Hair follicle dermal papilla cell (primary cell): ENCODE results near the gene PHLDB1. TPM values are rescaled to one million over a fixed set of nuclear protein-coding genes. Genes with fewer than 3 reads are reported as not detected.

Experiments
- small RNA-seq: library from RNA; depleted of rRNA; stranded (forward); fragments of <200 nt; gene quantifications from one replicate; pipeline ENCODE3, GENCODE V24; 2012
- total RNA-seq: library from RNA; depleted of rRNA; stranded (reverse); fragments of >200 nt; gene quantifications from 2 replicates; pipeline ENCODE4 v1.2.3, GENCODE V29; 2012

Gene PHLDB1
- total RNA-seq = 135 and 140 TPM in 2 replicates

GRCh38 chr11:118607401-118608359 lies at the start of gene PHLDB1:
PHLDB1 (plus strand) TSS chr11:118607615; CDS start chr11:118613837, 6,222 bp downstream.

GRCh38 chr11:118572061-118572980 lies 35.1 kb upstream of the PHLDB1 start, which contains the start of gene ARCN1:
ARCN1 (plus strand) TSS chr11:118572409; CDS start chr11:118572548, 139 bp downstream.

GRCh38 chr11:118679483-118679882 lies 72.1 kb downstream of the PHLDB1 start, which contains the start of gene TREH:
TREH (minus strand) TSS chr11:118679650; CDS start chr11:118679627, 23 bp downstream.

Small RNA genes within 50 kb of the gene (small RNA-seq; reads per million reads assigned to genes)
- gene RNU6-1157P (not detected), gene RNU6-376P (not detected)

Other genes with a start within 250 kb of the PHLDB1 start
- 62.4 and 66.4 TPM in 2 replicates for gene UBE4A, start 248.0 kb upstream of the PHLDB1 start, total RNA-seq
- 18.2 and 24.9 TPM in 2 replicates for gene ATP5MG, start 206.0 kb upstream of the PHLDB1 start, total RNA-seq
- 35.8 and 44.9 TPM in 2 replicates for gene KMT2A, start 171.1 kb upstream of the PHLDB1 start, total RNA-seq
- gene TTC36, start 80.1 kb upstream of the PHLDB1 start, total RNA-seq = 0.24 and 1.3 TPM in 2 replicates
- gene TMEM25, start 76.4 kb upstream of the PHLDB1 start, total RNA-seq = 27.7 and 29.0 TPM in 2 replicates
- 28.1 and 28.7 TPM in 2 replicates for gene IFT46, start 41.7 kb upstream of the PHLDB1 start, total RNA-seq
- gene ARCN1, start 35.2 kb upstream of the PHLDB1 start, total RNA-seq = 203 and 210 TPM in 2 replicates
- gene TREH, start 72.0 kb downstream of the PHLDB1 start, total RNA-seq = not detected in 2 replicates
- gene DDX6, start 183.5 kb downstream of the PHLDB1 start, total RNA-seq = 160 and 166 TPM in 2 replicates